GM18519 (cell line): ENCODE results near the gene PPIG.
"Not testable (repeated sequence)": the region's sequence is repeated elsewhere in the genome, so short reads cannot be mapped to it uniquely, and the experiment has no call there.

Experiments
- ATAC-seq: cut with Tn5 transposase; IDR thresholded peaks from one replicate; pipeline ENCODE4 v1.9.1; 2021; ENCODE audit warnings: mild to moderate bottlenecking, moderate library complexity; ENCODE audit not compliant: unreplicated experiment, low FRiP score

The PPIG gene

GRCh38 chr2:169584005-169584877 is at the start of gene PPIG:
Gene PPIG, plus strand, starts transcription at chr2:169584351. Its CDS starts 19,691 bp downstream, at chr2:169604042.
- ATAC-seq = peak; percentile 67

DNA sequence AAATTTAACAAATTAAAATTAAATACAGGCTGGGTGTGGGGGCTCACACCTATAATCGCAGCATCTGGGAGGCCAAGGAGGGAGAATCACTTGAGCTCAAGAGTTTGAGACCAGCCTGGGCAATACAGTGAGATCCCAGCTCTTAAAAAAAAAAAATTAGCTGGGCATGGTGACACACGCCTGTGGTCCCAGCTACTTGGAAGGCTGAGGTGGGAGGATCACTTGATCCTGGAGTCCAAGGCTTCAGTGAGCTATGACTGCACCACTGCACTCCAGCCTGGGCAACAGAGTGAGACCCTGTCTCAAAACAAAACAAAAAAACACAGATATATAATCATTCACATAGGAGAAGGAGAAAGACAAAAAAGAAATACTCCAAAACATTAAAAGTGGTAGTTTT is 44.7 kb upstream of the PPIG start:
- ATAC-seq = not testable (repeated sequence)

- no peak for ATAC-seq
Observed at GRCh38 chr2:169540146-169540545, 44.0 kb upstream of the PPIG start.

- ATAC-seq = no peak
Observed at GRCh38 chr2:169542433-169542832, 41.7 kb upstream of the PPIG start.

DNA sequence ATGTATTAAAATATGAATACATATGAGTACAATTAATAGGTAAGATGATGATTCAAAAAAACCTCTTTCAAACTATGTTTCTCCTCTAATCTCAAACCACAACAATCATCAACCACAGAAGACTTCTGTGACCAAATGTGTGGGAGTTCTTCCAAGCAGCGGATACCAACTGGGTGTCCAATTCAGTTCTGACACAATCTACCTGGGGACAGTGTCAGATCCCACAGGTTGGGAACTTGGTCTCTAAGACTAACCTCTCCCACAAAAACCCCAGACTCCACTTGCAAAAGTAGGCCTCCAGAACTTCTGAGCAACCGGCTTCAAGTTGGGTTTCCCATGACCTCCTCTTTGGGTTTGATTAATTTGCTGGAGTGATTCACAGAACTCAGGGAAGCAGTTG is 37.4 kb upstream of the PPIG start:
- no peak for ATAC-seq

DNA sequence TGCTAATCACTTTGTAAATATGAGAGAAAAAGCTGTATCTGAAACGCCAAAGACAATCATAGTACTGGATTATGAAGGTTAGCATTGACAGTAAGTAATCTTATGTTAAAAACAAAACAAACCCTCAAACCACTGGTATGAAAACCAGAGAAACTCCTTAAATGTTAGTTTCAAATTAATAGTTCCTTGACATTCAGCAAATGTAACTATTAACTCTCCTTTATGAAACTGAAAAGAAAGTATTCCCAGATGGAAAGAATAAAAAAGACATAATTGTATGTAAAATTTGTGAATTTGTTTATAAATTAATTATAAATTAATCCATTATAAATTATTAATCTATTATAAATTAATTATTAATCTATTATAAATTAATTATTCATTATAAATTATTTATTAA is 22.8 kb upstream of the PPIG start:
- ATAC-seq = no peak

DNA sequence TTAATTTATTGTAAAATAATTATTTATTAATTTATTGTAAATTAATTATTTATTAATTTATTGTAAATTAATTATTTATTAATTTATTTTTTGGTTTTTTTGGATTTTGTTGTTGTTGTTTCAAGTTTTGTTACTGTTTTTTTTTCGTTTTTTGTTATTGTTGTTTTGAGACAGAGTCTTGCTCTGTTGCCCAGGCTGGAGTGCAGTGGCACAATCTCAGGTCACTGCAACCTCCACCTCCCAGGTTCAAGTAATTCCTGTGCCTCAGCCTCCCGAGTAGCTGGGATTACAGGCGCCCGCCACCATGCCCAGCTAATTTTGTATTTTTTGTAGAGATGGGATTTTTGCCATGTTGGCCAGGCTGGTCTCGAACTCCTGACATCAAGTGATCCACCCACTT is 22.1 kb upstream of the PPIG start:
- not testable (repeated sequence) for ATAC-seq

DNA sequence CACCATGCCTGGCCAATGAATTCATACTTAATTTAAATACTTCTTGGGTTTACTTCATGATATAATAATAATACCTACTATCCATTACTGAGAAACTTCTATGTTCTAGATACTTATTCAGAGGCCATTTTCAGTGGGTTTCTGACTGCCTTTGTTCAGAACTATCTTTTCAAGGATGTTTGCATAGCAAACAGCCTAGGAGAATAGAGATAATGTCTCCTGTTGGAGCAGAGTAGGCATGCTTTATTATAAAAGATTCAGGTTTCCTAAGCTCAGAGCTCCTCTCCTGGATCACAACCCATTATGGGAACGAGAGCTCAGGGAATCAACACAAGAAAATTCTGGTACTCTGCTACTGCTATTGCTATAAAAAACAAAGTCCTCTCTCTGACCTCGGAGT is 21.6 kb upstream of the PPIG start:
- ATAC-seq = no peak

DNA sequence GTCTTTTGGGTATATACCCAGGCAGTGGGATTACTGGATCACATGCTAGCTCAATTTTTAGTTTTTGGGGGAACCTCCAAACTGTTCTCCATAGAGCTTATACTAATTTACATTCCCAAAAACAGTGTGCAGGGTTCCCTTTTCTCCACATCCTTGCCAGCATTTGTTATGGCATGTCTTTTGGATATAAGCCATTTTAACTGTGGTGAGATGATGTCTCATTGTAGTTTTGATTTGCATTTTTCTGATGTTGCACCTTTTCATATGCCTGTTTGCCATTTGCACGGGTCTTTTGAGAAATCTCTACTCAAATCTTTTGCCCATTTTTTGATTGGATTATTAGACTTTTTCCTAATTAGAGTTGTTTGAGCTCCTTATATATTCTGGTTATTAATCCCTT is 18.5 kb upstream of the PPIG start:
- ATAC-seq = no peak

GRCh38 chr2:169569948-169570347 is 14.2 kb upstream of the PPIG start:
- no peak for ATAC-seq

- not testable (repeated sequence) for ATAC-seq
Observed at GRCh38 chr2:169570752-169571151, 13.4 kb upstream of the PPIG start.

DNA sequence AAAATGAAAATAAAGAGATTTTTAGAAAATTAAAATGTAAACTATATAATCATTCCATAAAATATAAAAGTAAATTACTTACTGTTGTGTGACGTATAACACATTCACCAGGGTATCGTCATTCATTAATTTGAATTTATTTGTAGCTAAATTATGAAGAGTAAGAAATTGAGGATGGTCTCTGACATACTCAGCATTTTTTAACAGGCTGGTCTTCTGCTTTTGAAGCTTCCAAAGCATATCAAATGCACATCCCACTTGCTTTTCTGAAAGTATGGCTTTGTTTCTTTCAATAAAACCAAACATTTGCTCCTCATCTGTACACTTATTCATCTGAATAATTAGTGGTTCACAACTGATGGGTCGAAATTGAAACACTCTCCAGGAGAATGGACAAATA is 12.6 kb upstream of the PPIG start:
- ATAC-seq = no peak

DNA sequence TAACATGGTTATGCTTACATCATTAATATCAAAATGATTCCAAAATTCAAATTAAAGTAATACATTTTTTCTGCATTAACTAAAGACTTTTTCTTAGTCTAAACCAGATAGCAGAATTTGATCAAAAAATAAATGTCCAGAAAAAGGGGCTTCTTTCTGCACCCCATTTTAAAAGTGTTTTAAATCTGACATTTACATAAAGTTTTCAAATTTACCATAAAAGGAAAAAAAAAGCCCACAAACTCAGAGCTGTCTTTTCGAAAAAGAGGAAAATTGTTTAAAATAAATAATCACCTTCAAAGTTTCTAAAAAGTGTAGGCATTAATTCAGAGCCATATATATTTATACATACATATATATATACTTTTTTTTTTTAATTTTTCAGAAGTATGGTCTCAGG is 12.0 kb upstream of the PPIG start:
- ATAC-seq = no peak

DNA sequence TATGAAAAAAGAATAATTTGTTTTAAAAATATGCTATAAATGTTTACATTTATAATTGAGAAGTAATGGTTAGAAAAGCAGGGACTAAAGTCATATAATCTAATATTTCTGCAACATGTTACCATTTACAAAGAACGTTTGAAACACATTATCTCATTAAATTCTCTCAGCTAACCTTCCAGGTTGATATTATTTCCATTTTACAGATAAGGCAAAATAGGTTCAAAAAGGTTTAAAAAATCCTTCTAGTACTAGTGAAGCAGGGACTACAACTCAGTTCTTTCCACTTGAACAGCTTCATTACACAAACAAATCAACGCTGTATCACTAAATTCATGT is 11.4 kb upstream of the PPIG start:
- ATAC-seq = no peak

DNA sequence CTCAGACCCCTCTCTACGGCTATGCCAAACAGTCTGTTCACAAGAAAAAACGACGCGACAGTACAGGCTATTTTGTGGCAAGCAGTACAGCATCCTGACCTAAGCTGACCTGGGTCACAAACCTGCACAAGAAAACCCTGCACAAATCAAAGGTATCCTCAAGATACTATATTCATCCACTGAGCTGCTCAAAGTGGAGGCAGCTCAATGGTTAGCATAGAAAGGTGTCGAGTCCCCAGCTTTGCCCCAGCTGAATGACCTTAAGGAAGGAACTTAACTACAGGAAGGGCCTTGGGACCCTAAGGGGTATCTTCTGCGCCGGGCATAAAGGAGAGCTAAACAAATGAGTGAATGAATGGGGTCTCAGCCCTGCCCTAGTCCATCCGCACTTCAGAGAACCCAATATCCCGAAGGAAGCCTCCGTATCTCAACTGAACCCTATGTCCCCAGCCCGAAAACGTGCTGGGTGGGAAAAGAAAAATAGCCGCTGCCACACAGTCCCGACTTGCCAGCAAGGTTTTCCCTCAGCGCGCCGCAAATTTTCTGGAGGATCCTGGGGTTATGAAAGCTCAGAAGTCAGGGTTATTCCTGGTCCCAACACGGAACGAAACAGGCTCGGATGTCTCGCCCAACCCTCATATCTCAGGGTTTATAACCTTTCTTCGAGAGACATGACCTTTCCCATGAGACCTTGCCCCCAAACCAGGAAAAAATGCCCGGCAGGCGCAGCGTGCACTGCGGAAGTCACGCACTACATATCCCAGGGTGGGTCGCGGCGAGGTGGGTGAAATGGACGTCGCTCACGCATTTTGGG is 10.8 kb upstream of the PPIG start, which contains the start of gene FASTKD1:
TSS of gene FASTKD1 (minus strand) at position 706 of the 814 bp plus-strand sequence. CDS start 1,836 bp downstream, outside the sequence.
- peak; percentile 98 for ATAC-seq

GRCh38 chr2:169573974-169574299 is 10.2 kb upstream of the PPIG start:
- ATAC-seq = peak; percentile 1

GRCh38 chr2:169574539-169574938 is 9.6 kb upstream of the PPIG start:
- ATAC-seq = not testable (repeated sequence)

GRCh38 chr2:169575264-169575663 is 8.9 kb upstream of the PPIG start:
- ATAC-seq = not testable (repeated sequence)

DNA sequence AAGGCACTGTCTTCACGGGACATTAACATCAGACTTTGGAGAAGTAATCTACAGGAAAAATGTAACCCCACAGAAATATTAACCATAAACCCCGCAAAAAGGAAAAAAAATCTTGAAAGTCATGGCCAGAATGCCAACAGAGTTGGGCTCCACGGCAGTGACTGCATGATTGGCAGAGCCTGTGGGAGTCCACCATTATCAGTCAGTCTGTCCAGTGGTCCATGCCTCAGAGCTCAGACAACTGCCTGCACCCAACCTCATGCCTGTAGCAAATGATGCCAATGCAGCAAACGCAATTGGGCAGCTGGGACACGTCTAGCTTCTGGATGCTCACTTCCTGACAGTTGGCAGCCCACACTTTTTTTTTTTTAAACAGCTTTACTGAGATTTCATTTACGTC is 5.1 kb upstream of the PPIG start:
- no peak for ATAC-seq

GRCh38 chr2:169582552-169583266 is 1.4 kb upstream of the PPIG start:
- ATAC-seq = not testable (repeated sequence)

DNA sequence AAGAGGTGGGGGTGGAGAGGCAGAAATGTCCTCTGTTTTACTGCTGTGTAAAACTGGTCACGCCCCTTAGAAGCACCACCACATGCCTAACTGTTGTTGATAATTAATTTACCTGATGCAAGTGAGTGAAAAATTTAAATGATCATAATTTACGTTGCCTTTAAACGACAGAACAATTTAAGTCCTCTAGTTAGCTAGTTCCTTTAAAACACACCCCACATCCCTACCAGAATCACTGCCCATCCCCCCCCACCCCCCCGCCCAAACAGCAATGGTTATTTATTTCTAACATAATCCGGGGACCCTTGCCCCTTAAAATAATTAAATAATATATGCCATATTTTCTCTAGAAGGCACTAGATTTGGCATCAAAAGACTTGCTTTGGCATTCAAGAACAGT is 633 bp upstream of the PPIG start:
- ATAC-seq = no peak
